GM18526 (cell line): ENCODE results near the gene ITGB2.

ENCODE experiments used
- POLR2A ChIP-seq: IDR thresholded peaks from 3 replicates; pipeline ENCODE4 v1.6.1; 2011; ENCODE audit not compliant: insufficient read length; ENCODE audit errors: extremely low read depth

ITGB2 gene

DNA sequence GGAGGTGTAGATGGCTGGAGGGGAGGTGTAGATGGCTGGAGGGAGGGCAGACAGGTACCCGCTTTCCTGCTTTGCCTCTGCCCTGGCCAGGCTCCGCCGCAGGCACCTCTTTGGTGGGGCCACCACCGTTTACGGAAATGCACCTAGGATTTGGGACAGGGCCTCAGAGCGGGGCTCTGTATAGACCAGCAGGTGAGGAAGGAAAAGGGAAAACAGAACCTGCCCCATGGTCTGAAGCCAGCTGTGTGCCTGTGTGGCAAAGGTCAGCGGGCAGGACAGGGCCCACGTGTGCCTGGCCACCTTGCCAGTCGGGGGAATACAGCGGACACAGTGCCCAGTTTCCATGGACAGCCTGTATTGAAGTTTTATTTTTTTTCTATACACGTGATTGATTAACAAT, 35.1 kb downstream of the ITGB2 start:
- no peak for TF ChIP-seq POLR2A

DNA sequence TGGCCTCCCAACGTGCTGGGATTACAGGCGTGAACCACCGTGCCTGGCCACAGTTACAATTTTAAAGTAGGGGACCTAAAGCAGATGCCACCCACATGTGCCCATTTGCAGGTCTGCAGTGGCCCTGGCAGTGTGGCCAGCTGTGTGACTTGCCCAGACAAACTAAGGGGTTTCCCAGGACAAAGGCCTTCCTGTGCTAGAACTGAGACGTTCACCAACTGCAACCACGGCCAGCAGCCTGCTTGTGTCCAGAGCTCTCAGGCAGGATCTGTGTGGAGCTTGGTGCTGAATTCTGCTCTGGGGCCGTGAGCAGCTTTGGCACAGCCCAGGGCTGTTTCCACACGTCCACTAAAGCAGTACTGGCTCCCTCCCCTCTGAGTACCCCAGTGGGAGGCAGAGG, 36.6 kb downstream of the ITGB2 start:
- TF ChIP-seq POLR2A, result no peak

DNA sequence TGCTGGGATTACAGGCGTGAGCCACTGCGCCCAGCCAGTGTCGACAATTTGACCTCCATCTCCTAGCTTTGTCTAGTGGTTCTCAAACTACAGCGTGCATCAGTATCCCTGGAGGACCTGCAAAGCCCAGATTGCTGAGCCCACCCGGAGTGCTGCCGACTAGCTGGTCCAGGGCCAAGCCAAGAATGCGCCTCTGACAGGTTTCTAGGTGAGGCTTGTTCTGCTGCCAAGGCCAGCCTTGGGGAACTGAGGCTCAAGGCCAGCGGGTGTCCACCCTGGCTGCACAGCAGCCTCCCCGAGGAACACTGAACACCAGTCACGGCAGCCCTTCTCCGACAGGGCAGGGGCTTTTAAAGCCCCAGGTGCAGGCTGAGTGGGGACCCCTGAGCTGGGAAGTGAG, 37.4 kb downstream of the ITGB2 start:
- no peak for TF ChIP-seq POLR2A

DNA sequence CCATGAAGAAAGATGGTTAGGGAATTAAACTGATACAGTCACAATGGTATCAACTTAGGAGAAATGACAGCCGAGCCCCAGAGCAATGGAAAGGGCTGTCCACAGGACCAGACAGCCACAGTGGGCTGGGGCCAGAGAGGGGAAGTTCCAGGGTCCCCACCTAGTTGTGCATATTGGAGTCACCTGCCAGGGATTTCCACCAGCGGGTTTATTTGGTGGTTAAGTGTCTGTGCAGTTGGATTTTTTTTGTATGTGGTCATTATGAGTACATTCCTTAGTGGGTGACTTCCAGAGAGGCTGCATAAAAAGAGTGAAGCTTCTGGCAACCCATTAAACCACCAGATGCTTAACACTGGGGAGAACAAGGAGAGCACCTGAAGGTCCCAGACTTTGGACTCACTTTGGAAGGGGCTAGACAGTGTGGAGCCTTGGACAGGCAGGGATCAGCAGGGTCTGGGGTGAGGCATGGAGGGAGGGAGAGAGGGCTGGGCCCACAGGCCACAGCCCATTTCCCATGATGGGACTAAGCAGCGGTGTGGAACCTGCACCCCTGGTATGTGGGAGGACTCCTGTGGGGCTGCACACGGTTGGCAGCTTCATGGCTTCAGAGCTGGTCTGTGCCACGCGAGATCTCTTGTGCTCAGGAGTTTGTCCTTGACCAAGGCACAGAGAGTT, 39.4 kb downstream of the ITGB2 start:
- TF ChIP-seq POLR2A, result no peak

DNA sequence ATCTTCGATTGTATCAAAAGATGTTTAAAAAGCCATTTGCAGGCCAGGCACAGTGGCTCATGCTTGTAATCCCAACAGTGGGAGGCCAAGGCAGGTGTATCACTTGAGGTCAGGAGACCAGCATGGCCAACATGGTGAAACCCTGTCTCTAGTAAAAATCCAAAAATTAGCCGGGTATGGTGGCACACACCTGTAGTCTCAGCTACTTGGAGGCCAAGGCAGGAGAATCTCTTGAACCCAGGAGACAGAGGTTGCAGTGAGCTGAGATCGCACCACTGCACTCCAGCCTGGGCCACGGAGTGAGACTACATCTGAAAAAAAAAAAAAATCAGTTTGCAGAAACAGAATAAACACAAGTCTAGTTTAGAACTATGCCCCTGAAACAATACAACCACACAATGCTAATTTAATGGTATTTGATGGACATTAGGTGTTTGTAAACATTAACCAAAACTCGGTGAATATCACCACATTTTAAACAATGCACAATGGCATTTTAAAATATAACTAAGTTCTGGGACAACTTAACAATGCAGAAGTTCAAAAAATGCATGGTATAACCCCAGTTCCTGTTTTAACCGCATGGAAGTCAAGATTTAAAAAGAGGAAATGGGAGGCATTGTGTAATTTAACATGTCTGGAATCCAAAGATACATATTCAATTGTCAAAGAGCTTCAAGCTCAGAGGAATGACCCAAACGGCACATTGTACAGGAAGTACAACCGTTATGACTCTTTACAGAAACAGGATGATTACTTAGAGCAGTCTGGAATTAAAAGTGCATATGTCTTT, 40.1 kb downstream of the ITGB2 start:
- TF ChIP-seq POLR2A, result no peak

DNA sequence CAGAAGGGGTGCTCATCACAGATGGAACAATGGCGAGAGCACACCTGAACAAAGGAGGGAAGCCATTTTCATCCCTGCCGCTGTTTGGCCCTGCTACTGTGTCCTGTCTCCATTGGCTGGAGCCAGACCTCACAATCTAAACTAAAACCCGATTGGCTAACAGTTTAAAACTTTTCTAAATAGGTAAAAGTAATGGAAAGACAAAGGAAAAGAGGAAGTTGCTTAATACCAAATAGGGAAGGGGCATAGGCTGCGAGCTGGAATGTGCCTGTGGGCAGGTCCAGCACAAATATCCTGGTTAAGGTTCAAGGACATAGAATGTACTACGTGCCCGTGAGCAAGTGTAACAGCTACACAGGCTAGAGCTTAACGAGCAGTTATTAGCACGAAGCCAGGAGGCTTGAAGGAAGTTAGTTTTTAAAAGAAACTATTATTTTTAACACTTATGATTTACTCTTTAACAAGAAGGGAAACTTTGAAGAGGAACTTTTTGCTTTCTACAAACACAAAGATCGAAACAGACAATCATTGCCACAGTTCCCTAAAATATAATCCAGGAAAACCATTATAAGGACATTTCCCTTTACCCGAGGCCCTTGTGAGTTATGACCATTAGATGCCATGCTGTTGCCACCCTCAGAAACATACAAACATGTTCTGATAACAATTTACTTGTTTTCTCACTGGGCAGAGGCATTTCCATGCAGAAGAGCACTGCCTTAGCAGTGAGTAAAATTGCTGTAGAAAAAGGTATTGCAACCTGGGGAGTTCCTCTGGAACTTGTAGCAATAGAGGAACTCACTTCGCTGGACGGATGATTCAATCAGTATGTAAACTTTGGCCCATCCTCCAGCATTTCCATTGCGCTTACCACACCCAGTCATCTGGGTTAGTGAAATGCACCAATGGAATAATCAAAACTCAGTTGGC, 42.4 kb downstream of the ITGB2 start:
- no peak for TF ChIP-seq POLR2A

DNA sequence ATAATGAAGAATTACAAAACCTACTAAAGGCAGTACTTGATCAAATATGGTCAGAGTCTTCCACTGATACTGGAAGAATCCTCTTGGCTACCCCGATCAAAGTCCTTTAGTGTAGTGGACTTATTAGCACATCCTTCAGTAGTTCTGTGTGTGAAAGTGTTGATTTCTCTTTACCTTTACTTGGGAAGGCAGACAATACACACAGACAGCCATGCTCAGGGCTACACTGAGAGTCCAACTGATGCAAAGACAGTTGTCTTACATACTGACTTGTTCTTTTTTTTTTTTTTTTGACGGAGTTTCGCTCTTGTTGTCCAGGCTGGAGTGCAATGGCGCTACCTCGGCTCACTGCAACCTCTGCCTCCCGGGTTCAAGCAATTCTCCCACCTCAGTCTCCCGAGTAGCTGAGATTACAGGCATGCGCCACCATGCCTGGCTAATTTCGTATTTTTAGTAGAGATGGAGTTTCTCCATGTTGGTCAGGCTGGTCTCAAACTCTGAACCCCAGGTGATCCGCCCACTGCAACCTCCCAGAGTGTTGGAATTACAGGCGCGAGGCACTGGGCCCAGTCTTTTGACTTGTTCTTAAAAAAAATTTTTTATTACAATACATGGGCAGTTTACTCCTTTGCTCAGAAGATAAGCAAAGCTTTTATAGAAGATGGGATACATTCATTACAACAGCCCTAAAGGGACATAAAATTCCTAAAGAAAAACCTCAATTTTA, 43.7 kb downstream of the ITGB2 start:
- no peak for TF ChIP-seq POLR2A

DNA sequence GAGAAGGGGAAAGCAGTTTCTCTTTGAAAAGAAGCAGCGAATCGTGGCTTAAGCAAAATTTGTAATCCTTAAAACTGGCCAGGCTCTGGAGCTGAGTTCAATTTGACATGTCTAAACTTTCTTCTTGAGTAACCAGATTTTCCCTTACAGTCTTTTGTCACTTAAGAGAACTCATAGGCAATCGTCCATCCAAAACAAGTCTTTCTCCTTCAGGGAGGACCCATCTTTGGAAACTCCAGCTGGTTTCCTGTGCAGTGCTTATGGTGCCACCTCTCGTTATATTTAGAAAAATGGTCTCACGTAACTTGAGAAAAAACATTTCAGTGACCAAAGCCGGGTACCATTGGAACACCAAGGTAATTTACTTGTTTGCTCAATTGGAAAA, 45.4 kb downstream of the ITGB2 start:
- no peak for TF ChIP-seq POLR2A

DNA sequence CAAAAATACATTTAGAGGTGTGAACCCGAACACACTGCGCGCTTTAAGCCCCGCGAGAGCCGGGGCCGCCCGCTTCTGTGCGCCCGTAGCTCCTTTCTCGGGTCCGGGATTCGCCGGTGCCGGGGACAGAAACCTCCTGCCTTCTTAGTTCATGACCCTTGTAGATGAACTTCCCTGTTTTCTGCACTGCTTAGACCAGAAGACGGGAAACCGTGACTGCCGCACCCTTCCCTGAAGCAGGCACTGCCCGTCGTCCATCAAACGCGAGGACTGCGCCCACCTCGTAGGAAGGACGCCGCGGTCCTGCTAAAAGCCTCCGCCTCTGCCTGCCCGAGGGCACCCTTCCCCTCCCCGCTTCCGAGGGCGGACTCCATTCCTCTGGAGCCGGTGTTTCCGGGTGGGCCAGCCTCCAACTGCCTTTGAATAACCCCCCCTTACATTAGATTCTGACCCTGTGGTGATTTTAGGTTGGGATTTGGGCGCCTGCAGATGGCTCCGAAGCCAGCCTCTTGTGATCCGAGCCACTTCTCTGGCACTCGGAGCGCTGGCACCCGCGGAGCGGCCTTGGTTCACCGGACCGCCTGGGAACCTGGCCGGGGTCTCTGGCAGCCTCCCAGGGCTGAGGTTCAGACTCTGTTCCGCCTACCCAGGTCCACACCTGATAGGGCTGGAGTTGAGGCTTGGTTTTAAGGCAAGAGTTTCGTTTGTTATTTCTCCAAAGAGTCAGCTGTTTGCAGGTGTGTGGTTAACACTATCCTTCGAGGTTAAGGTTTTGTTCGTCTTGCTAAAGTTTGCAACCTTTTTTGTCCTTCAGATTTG, 46.0 kb downstream of the ITGB2 start:
- TF ChIP-seq POLR2A, result peak; percentile 53

DNA sequence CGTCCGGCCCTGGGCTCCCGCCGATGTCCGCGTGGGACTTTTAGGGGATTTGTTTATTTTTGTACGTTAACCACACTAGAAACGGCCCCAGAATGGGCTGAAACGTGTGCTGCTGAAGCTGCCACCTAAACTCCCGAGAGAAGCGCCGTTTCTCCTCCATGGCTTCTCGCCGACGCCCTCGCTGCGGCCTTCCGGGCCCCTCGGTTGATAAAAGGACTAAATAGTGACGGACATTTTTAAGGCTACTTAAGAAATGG, 46.5 kb downstream of the ITGB2 start:
- TF ChIP-seq POLR2A, result no peak

DNA sequence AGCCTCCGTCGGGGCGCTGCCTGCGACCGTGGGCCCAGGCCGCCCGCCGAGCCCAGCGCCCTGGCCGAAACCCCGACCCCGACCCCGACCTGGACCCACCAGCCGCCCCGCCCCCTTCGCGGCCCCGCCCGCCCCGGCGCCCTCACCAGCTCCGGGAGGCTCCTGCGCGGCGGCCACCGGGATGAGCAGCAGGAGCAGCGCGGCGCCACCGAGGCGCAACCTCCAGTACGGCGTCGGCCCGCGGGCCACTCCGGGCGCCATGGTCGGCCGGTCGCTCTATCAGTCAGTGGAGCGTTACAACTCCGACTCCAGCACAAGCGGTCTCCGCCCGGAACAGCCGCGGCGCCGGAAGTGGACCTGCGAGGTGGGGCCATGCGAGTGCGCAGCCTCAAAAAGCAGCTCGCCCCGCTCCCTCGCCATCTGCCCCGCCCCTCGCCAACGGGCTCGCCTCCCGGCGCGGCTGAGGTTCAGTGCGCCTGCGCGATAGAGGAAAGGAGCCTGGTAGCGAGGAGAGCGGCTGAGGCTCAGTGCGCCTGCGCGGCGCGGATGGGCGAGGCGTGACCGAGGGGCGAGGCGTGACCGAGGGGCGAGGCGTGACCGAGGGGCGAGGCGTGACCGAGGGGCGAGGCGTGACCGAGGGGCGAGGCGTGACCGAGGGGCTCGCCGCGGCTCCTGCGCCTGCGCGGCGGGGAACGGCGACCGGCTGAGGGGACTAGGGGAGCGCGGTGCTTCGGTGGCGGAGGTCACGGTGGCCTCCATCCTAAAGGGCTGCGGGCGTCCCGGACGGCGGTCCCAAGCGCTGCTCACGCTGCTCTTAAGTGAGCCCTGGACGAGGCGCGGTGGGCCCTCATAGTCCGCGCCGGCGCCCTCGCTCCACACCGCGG, 47.1 kb downstream of the ITGB2 start, which contains the start of gene PTTG1IP:
Gene PTTG1IP, minus strand, starts transcription at position 335 of the 884 bp plus-strand sequence. Its CDS starts 74 bp downstream, at position 261.
- TF ChIP-seq POLR2A, result peak; percentile 62

DNA sequence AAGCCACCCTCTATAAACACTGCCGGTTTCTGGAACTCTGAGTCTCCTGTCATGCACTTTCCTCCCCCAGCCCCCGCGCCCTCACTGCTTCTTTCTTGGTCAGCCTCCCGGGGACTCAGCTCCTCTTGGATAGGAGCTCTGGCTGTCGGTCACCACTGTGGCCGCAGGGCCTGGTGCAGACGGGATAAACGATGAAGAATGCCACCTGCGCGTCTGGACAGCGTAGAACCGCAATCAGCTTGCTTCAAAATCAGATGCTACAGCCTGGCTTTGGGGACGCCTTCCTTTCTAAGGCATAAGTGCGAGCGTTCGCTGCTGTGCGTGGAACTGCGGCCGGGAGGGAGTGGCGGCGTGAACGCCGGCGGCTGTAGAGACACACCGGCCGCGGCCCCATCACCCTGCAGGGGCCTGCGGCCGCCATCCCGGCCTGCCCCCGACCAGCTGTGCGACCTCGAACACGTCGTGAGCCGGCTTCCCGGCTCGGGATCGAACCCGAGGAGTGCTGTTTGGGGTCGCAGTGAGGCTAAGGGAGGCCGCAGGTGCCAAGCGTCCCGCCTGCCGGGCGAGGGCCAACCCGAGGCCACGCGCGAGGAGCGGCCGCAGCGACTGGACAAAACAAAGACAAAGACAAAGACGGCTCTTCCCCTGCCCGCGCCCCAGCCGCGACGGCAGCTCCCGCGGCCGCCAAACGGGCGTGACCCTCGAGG, 47.9 kb downstream of the ITGB2 start:
- no peak for TF ChIP-seq POLR2A

DNA sequence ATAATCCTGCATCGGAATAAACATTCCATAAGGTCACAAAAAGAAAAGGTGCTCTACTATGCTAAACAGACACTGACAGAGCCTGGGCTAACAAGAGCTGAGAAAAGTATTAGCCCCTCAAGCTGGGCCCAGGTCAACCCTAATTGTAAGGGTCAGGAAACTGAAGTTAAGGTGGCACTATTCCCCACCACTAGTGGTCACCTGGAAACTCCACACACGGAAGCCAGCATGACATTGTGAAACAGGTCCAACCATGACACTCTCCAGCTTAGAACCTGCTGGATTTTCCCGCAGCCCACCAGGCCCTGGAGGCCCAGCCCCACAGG, 48.4 kb downstream of the ITGB2 start:
- TF ChIP-seq POLR2A, result no peak
